Right atrium auricular region (tissue), 2 donors: ENCODE measurements around the gene IKBKE. TPM values are rescaled to one million over a fixed set of nuclear protein-coding genes. Genes with fewer than 3 reads are reported as not detected.

Source experiments
- DNase-seq: peaks from one replicate; pipeline ENCODE4 v3.0.0-alpha.2; 2019; ENCODE audit warnings: low spot score
- H3K27ac ChIP-seq, 2 donors: fragments of 200-600 bp; sonication (generic); 1 replicate in 1 of 2; 2 replicates in 1 of 2; pipeline ENCODE4 v1.5.1; 2016 to 2019
- H3K27me3 ChIP-seq, 2 donors: fragments of 200-600 bp; sonication (generic); one replicate each; pipeline versions ENCODE4 v1.5.1 to v1.6.0; 2017 to 2019
- H3K36me3 ChIP-seq: fragments of 200-600 bp; sonication (generic); one replicate; pipeline ENCODE4 v1.5.1; 2016
- H3K4me1 ChIP-seq, 2 donors: fragments of 200-600 bp; sonication (generic); one replicate each; pipeline versions ENCODE4 v1.5.1 to v1.6.0; 2017 to 2019
- H3K4me3 ChIP-seq, 2 donors: fragments of 200-600 bp; sonication (generic); 1 replicate in 1 of 2; 2 replicates in 1 of 2; pipeline ENCODE4 v1.5.1; 2017 to 2019; ENCODE audit warnings: mild to moderate bottlenecking in 1 of 2, moderate library complexity in 1 of 2
- H3K9me3 ChIP-seq, 2 donors: fragments of 200-600 bp; sonication (generic); one replicate each; pipeline ENCODE4 v1.5.1; 2019
- total RNA-seq, 2 donors: library from RNA; depleted of rRNA; stranded (reverse); fragments of >200 nt; gene quantifications; one replicate each; pipeline ENCODE4 v1.1.0, GENCODE V29; 2016
- TF ChIP-seq, protein P1 (sequence below), 2 donors: fragments of 200-600 bp; sonication (generic); IDR thresholded peaks; one replicate each; pipeline ENCODE4 v1.5.1; 2019; ENCODE audit warnings: antibody characterized with exemption in 2 of 2

The IKBKE gene
- total RNA-seq, 2 donors from 2014 or later, result 1.3 to 3.2 TPM

DNA sequence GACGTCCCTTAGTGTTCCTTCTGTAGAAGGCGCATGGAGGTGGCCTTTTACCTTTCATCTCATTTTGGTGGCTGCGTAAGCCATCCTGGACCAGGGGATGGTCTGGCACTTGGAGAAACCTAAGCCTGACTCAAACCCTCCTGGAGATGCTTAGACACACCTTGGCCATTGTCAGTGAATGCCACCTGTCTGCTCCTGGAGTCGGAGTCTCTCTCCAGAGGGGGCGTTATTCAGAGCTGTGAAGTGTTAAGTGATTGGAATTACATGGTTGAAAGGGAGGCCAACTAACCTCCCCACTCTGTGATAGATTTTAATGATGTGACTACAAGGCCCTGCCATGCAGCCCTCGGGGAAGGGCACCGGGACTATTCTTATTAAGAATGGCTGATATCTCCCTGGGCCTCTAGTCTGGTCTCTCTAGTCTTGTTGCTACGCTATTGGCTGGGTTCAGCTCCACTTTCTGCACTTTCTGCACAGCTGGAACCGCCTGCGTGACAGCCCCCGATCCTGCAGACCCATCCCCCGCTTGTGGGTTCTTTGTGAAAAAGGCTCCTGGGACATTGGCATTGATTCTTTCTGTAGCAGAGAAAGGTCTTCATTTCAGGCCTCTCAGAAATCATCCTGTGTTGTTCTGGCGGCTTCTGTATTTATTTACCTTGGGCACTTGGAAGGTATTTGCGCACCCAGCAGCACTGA lies 41.2 kb downstream of the IKBKE start:
- Histone ChIP-seq H3K36me3 (no peaks in the 10 kb centered on the region), H3K4me3 (no peak overlapping the region), H3K9me3 (no peaks in the 10 kb centered on the region), H3K4me1 (peaks cover 0 to 53% of the 10 kb centered on the region in 2 donors), H3K27ac (peak overlapping the region in 1 of 2 donors; percentile 55), H3K27me3 (no peaks in the 10 kb centered on the region)
- TF ChIP-seq, protein P1, sequence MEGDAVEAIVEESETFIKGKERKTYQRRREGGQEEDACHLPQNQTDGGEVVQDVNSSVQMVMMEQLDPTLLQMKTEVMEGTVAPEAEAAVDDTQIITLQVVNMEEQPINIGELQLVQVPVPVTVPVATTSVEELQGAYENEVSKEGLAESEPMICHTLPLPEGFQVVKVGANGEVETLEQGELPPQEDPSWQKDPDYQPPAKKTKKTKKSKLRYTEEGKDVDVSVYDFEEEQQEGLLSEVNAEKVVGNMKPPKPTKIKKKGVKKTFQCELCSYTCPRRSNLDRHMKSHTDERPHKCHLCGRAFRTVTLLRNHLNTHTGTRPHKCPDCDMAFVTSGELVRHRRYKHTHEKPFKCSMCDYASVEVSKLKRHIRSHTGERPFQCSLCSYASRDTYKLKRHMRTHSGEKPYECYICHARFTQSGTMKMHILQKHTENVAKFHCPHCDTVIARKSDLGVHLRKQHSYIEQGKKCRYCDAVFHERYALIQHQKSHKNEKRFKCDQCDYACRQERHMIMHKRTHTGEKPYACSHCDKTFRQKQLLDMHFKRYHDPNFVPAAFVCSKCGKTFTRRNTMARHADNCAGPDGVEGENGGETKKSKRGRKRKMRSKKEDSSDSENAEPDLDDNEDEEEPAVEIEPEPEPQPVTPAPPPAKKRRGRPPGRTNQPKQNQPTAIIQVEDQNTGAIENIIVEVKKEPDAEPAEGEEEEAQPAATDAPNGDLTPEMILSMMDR (IDR thresholded peaks at IDR 0.05), result no peak
- no peak for DNase-seq

GRCh38 chr1:206512058-206512850 lies 42.0 kb downstream of the IKBKE start:
- Histone ChIP-seq H3K4me3 (no peak overlapping the region), H3K36me3 (no peaks in the 10 kb centered on the region), H3K27me3 (no peaks in the 10 kb centered on the region), H3K4me1 (peaks cover 0 to 46% of the 10 kb centered on the region in 2 donors), H3K9me3 (no peaks in the 10 kb centered on the region), H3K27ac (peak overlapping the region in 1 of 2 donors; percentile 55)
- no peak for DNase-seq
- TF ChIP-seq, protein P1 (IDR thresholded peaks at IDR 0.05), result no peak

DNA sequence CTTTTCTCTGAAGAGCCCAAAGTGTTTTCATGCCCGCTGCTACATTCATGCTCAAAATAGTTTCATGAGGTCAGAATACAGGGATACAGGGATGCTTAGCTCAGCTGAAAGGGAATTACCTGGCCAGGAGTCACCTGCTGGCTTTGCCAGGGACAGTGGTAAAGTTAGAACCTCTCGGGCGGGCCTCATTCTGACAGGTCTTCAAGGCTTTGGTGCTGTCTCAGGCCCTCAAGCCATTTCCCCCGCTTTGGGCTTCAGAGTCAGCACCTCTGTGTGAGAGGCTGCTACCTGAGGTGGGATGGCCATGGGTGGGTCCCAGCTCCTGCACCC lies 42.5 kb downstream of the IKBKE start:
- TF ChIP-seq, protein P1 (IDR thresholded peaks at IDR 0.05), result no peak
- no peak overlapping the region for H3K4me3 ChIP-seq
- no peak for DNase-seq
- H3K4me1 ChIP-seq, result peaks cover 0 to 43% of the 10 kb centered on the region in 2 donors
- H3K27me3 ChIP-seq, result no peaks in the 10 kb centered on the region
- H3K27ac ChIP-seq, result peak overlapping the region in 1 of 2 donors; percentile 55
- H3K9me3 ChIP-seq, result no peaks in the 10 kb centered on the region
- H3K36me3 ChIP-seq, result no peaks in the 10 kb centered on the region

- peaks cover 0 to 36% of the 10 kb centered on the region in 2 donors for H3K4me1 ChIP-seq
- peak; percentile 85 for DNase-seq
- no peaks in the 10 kb centered on the region for H3K9me3 ChIP-seq
- H3K27ac ChIP-seq, result peak overlapping the region in 1 of 2 donors; percentile 55
- H3K36me3 ChIP-seq, result no peaks in the 10 kb centered on the region
- TF ChIP-seq, protein P1 (IDR thresholded peaks at IDR 0.05), result no peak
- H3K4me3 ChIP-seq, result no peak overlapping the region
- no peaks in the 10 kb centered on the region for H3K27me3 ChIP-seq
Observed at GRCh38 chr1:206513312-206514111, 43.2 kb downstream of the IKBKE start.

DNA sequence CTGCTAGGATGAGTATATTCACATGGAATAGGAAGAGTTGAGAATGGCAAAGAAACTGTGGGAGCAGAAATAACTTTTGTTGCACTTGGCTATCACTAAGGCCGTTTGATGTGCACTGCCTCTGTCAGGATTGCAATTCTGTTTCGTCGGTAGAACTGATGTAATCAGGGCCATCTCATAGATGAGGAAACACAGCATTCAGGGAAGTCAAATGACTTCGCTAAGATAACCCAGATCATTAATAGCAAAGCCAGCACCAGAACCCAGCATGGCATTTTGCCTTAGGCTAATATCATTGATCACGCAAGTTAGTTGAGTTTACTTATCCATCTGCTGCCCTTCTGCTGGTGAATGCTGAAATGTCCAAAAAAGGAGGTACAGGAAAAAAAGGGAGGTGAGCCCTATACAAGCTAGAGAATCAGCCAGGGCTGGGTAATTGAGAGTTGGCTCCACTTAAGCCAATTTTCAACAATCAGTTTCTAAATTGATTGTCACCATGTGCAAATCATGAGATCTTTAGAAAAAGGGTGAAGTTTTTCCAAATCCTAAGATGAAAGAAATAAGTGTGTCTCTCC lies 44.6 kb downstream of the IKBKE start:
- H3K4me1 ChIP-seq, result peaks cover 0 to 26% of the 10 kb centered on the region in 2 donors
- DNase-seq, result no peak
- no peak overlapping the region for H3K27ac ChIP-seq
- TF ChIP-seq, protein P1 (IDR thresholded peaks at IDR 0.05), result no peak
- no peaks in the 10 kb centered on the region for H3K27me3 ChIP-seq
- no peaks in the 10 kb centered on the region for H3K9me3 ChIP-seq
- H3K36me3 ChIP-seq, result no peaks in the 10 kb centered on the region
- H3K4me3 ChIP-seq, result no peak overlapping the region
